ENCODE results near the gene SLC39A3. TPM values are rescaled to one million over a fixed set of nuclear protein-coding genes. Genes with fewer than 3 reads are reported as not detected.

Gene SLC39A3
- total and polyA plus RNA-seq, 10 of the 15 experiments (the other 5 are each of a cell fraction or from before 2014, with no cell fraction given), result 0.63 to 67.1 (median 51.2) TPM

DNA sequence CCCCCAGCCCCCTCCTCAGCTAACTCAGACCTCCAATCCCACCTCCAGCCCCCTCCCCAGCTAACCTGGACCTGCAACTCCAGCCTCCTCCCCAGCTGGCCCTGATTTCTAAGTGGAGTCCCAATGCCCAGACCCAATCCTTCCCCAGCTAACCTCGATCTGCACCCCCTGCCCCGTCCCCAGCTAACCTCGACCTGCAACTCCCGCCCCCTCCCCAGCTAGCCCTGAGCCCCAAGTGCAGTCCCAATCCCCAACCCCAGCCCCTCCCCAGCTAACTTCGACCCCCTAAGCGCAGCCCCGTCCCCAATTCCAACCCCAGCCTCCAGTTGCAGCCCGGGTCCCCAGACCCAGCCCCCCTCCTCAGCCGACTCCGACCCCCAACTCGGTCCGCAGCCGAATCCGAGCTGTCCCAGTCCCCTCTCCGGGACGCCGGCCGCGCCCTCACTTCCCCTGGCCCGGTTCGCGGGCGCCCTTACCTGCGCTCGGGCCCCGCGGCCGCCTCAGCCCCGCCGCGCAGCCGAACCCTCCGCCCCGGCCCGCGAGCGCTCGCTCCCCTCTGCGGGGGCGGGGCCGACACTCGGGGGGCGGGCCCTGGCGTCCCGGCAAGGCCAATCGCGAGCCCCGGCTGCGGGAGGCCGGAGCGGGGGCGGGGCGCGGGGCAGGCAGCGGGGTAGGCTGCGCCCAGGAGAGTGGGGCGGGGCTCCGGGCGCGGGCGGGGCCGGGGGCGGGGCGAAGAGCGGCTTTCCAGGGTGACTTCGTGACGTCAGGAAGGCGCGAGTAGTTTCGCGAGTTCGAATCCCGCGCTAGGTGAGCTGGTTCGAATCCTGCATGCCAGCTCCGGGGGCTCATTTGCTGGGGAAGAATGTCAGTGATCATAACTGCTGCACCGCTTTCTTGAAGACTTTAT lies 37.4 kb downstream of the SLC39A3 start, which contains the start of gene GNG7 (continued):
- TF ChIP-seq, protein P1, sequence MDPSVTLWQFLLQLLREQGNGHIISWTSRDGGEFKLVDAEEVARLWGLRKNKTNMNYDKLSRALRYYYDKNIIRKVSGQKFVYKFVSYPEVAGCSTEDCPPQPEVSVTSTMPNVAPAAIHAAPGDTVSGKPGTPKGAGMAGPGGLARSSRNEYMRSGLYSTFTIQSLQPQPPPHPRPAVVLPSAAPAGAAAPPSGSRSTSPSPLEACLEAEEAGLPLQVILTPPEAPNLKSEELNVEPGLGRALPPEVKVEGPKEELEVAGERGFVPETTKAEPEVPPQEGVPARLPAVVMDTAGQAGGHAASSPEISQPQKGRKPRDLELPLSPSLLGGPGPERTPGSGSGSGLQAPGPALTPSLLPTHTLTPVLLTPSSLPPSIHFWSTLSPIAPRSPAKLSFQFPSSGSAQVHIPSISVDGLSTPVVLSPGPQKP (IDR thresholded peaks at IDR 0.05; ENCODE audit: low read depth, low read length), result no peak
- TF ChIP-seq, protein P2, sequence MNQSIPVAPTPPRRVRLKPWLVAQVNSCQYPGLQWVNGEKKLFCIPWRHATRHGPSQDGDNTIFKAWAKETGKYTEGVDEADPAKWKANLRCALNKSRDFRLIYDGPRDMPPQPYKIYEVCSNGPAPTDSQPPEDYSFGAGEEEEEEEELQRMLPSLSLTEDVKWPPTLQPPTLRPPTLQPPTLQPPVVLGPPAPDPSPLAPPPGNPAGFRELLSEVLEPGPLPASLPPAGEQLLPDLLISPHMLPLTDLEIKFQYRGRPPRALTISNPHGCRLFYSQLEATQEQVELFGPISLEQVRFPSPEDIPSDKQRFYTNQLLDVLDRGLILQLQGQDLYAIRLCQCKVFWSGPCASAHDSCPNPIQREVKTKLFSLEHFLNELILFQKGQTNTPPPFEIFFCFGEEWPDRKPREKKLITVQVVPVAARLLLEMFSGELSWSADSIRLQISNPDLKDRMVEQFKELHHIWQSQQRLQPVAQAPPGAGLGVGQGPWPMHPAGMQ (IDR thresholded peaks at IDR 0.05; ENCODE audit: borderline replicate concordance), result no peak
- TF ChIP-seq MTA3 (IDR thresholded peaks at IDR 0.05; ENCODE audit: borderline replicate concordance, low read length), result no peak
- 0 out of 2 replicates have a peak, but pooled peaks have one; percentile 15 for TF ChIP-seq ZNF24 (IDR thresholded peaks at IDR 0.05)
- no peak for TF ChIP-seq NR2C2 (IDR thresholded peaks at IDR 0.05; ENCODE audit: borderline replicate concordance, control insufficient read depth, insufficient read length, low read depth)
- TF ChIP-seq SUPT20H (IDR thresholded peaks at IDR 0.05; ENCODE audit: borderline replicate concordance, control insufficient read depth, low read depth, low read length), result no peak
- no peak for TF ChIP-seq SP1 (IDR thresholded peaks at IDR 0.05; ENCODE audit: low read depth, low read length)
- TF ChIP-seq SMAD5 (IDR thresholded peaks at IDR 0.05; ENCODE audit: low read depth), result no peak
- TF ChIP-seq PML (IDR thresholded peaks at IDR 0.05; ENCODE audit: low read length), result no peak
- TF ChIP-seq PBX3 (IDR thresholded peaks at IDR 0.05; ENCODE audit: insufficient replicate concordance, low read depth, low read length), result no peak
- no peak for TF ChIP-seq GATAD2B (conservative IDR thresholded peaks at IDR 0.05; ENCODE audit: low read depth)
- TF ChIP-seq TCF3 (IDR thresholded peaks at IDR 0.05; ENCODE audit: borderline replicate concordance, insufficient read depth, low read depth, low read length), result 0 out of 2 replicates have a peak, but pooled peaks have one; percentile 40
- TF ChIP-seq, protein P3, sequence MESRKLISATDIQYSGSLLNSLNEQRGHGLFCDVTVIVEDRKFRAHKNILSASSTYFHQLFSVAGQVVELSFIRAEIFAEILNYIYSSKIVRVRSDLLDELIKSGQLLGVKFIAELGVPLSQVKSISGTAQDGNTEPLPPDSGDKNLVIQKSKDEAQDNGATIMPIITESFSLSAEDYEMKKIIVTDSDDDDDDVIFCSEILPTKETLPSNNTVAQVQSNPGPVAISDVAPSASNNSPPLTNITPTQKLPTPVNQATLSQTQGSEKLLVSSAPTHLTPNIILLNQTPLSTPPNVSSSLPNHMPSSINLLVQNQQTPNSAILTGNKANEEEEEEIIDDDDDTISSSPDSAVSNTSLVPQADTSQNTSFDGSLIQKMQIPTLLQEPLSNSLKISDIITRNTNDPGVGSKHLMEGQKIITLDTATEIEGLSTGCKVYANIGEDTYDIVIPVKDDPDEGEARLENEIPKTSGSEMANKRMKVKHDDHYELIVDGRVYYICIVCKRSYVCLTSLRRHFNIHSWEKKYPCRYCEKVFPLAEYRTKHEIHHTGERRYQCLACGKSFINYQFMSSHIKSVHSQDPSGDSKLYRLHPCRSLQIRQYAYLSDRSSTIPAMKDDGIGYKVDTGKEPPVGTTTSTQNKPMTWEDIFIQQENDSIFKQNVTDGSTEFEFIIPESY (IDR thresholded peaks at IDR 0.05), result no peak
- no peak for TF ChIP-seq SMC3 (IDR thresholded peaks at IDR 0.05; ENCODE audit: borderline replicate concordance, low read length)
- no peak for TF ChIP-seq NKRF (conservative IDR thresholded peaks at IDR 0.05)
- TF ChIP-seq ZNF217 (IDR thresholded peaks at IDR 0.05), result peak; percentile 91; the same call in 1 of the 2 replicates
- no peak for TF ChIP-seq SKIL (IDR thresholded peaks at IDR 0.05; ENCODE audit: low read depth, poor library complexity, severe bottlenecking)
- no peak for TF ChIP-seq RBBP5 (conservative IDR thresholded peaks at IDR 0.05)
- TF ChIP-seq CHD1 (IDR thresholded peaks at IDR 0.05; ENCODE audit: low read depth, low read length), result no peak

Measured in GM12878 (cell line).